Neural progenitor cell (in vitro differentiated cells): ENCODE measurements around the gene HS3ST5. TPM values are rescaled to one million over a fixed set of nuclear protein-coding genes. Genes with fewer than 3 reads are reported as not detected.

Source experiments
- DNase-seq: peaks from one replicate; pipeline ENCODE4 v3.0.0-alpha.2; 2016; ENCODE audit warnings: low spot score
- H2AFZ ChIP-seq: fragments of 200-600 bp; sonication (generic); replicated peaks from 2 replicates; pipeline ENCODE4 v1.6.1; 2016; ENCODE audit warnings: antibody characterized with exemption
- H3F3A ChIP-seq: fragments of 200-600 bp; sonication (generic); 2 replicates; pipeline ENCODE4 v1.6.1; 2016; ENCODE audit warnings: antibody characterized with exemption, low read depth
- H3K27ac ChIP-seq: fragments of 200-600 bp; sonication (generic); 2 replicates; pipeline ENCODE4 v1.5.1; 2016; ENCODE audit warnings: mild to moderate bottlenecking
- H3K27me3 ChIP-seq: fragments of 200-600 bp; sonication (generic); 2 replicates; pipeline ENCODE4 v1.6.1; 2016; ENCODE audit warnings: mild to moderate bottlenecking, moderate library complexity
- H3K36me3 ChIP-seq: fragments of 200-600 bp; sonication (generic); 2 replicates; pipeline ENCODE4 v1.5.1; 2016
- H3K4me1 ChIP-seq: fragments of 200-600 bp; sonication (generic); 2 replicates; pipeline ENCODE4 v1.6.1; 2016; ENCODE audit warnings: mixed run types
- H3K4me2 ChIP-seq: fragments of 200-600 bp; sonication (generic); 2 replicates; pipeline ENCODE4 v1.6.1; 2016
- H3K4me3 ChIP-seq: fragments of 200-600 bp; sonication (generic); 2 replicates; pipeline ENCODE4 v1.5.1; 2016
- H3K79me2 ChIP-seq: fragments of 200-600 bp; sonication (generic); 2 replicates; pipeline ENCODE4 v1.6.1; 2016; ENCODE audit warnings: low read depth
- H3K9ac ChIP-seq: fragments of 200-600 bp; sonication (generic); 2 replicates; pipeline ENCODE4 v1.6.1; 2016
- H3K9me3 ChIP-seq: fragments of 200-600 bp; sonication (generic); 2 replicates; pipeline ENCODE4 v1.5.1; 2016; ENCODE audit warnings: low read depth
- H4K20me1 ChIP-seq: fragments of 200-600 bp; sonication (generic); 2 replicates; pipeline ENCODE4 v1.6.1; 2016; ENCODE audit warnings: low read depth
- H3K27ac Mint-ChIP-seq: 3 replicates; pipeline ENCODE4 v1.8.0; 2021; ENCODE audit warnings: mixed read lengths
- H3K27me3 Mint-ChIP-seq: 2 replicates; pipeline ENCODE4 v1.8.0; 2022; ENCODE audit warnings: low read depth, mild to moderate bottlenecking, inconsistent platforms, moderate library complexity, mixed read lengths; ENCODE audit not compliant: insufficient read depth
- H3K36me3 Mint-ChIP-seq: 3 replicates; pipeline ENCODE4 v1.8.0; 2021; ENCODE audit warnings: mixed read lengths
- H3K4me1 Mint-ChIP-seq: 3 replicates; pipeline ENCODE4 v1.8.0; 2021; ENCODE audit warnings: mixed read lengths
- H3K4me3 Mint-ChIP-seq: 3 replicates; pipeline ENCODE4 v1.8.0; 2021; ENCODE audit warnings: mild to moderate bottlenecking, moderate library complexity, mixed read lengths
- H3K9me3 Mint-ChIP-seq: 3 replicates; pipeline ENCODE4 v1.8.0; 2020; ENCODE audit warnings: mixed read lengths
- EZH2 ChIP-seq: fragments of 200-600 bp; sonication (generic); IDR thresholded peaks from 2 replicates; pipeline ENCODE4 v1.6.1; 2017; ENCODE audit warnings: antibody characterized with exemption, mild to moderate bottlenecking, moderate library complexity
- EZH2phosphoT487 ChIP-seq: fragments of 200-600 bp; sonication (generic); IDR thresholded peaks from 2 replicates; pipeline ENCODE4 v1.6.1; 2017; ENCODE audit warnings: antibody characterized with exemption
- total RNA-seq: library from RNA; depleted of rRNA; stranded (reverse); fragments of >200 nt; gene quantifications from 2 replicates; pipeline ENCODE4 v1.2.3, GENCODE V29; 2015; ENCODE audit warnings: low replicate concordance
- TF ChIP-seq, protein P1 (sequence below): fragments of 200-600 bp; sonication (generic); IDR thresholded peaks from 2 replicates; pipeline ENCODE4 v1.5.1; 2017; ENCODE audit warnings: antibody characterized with exemption, mild to moderate bottlenecking

HS3ST5 gene
- total RNA-seq, 1 donor from 2014 or later, result 0.34 TPM

DNA sequence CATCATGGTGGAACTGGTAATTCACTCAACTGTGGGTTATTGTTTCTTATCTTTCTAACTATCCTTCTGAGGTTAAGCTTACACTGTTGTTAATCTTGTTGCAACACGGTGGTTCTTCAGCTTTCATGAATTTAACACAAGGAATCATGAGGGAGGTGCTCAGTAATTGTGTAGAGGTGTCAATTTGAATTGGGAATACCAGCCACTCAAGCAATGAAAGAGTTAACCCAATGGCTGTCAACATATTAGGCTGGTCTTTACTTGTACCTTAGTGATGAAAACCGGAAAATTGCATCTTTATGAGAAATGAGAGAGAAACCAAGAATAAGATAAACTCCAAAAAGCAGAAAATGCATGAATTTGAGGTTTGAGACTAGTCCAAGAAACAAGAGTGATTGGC, 95.7 kb downstream of the HS3ST5 start:
- no peak for DNase-seq
- no peak overlapping the region for H3K4me3 ChIP-seq
- no peak overlapping the region for H3K4me3 Mint-ChIP-seq
- H3K27me3 Mint-ChIP-seq, result no peaks in the 10 kb centered on the region
- H3K27ac ChIP-seq, result no peak overlapping the region
- H3K36me3 ChIP-seq, result no peaks in the 10 kb centered on the region
- no peak for TF ChIP-seq EZH2phosphoT487
- TF ChIP-seq, protein P1, sequence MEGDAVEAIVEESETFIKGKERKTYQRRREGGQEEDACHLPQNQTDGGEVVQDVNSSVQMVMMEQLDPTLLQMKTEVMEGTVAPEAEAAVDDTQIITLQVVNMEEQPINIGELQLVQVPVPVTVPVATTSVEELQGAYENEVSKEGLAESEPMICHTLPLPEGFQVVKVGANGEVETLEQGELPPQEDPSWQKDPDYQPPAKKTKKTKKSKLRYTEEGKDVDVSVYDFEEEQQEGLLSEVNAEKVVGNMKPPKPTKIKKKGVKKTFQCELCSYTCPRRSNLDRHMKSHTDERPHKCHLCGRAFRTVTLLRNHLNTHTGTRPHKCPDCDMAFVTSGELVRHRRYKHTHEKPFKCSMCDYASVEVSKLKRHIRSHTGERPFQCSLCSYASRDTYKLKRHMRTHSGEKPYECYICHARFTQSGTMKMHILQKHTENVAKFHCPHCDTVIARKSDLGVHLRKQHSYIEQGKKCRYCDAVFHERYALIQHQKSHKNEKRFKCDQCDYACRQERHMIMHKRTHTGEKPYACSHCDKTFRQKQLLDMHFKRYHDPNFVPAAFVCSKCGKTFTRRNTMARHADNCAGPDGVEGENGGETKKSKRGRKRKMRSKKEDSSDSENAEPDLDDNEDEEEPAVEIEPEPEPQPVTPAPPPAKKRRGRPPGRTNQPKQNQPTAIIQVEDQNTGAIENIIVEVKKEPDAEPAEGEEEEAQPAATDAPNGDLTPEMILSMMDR, result no peak
- no peak for TF ChIP-seq EZH2
- H3K9me3 Mint-ChIP-seq, result no peaks in the 10 kb centered on the region
- H3K9me3 ChIP-seq, result no peaks in the 10 kb centered on the region
- H3K27ac Mint-ChIP-seq, result no peak overlapping the region
- no peaks in the 10 kb centered on the region for H4K20me1 ChIP-seq
- no peak overlapping the region for H3K4me2 ChIP-seq
- H3K36me3 Mint-ChIP-seq, result no peaks in the 10 kb centered on the region
- H3K4me1 Mint-ChIP-seq, result no peaks in the 10 kb centered on the region
- no peaks in the 10 kb centered on the region for H3F3A ChIP-seq
- no peaks in the 10 kb centered on the region for H3K4me1 ChIP-seq
- H3K27me3 ChIP-seq, result no peaks in the 10 kb centered on the region
- no peak overlapping the region for H3K9ac ChIP-seq
- no peaks in the 10 kb centered on the region for H3K79me2 ChIP-seq
- no peak overlapping the region for H2AFZ ChIP-seq

DNA sequence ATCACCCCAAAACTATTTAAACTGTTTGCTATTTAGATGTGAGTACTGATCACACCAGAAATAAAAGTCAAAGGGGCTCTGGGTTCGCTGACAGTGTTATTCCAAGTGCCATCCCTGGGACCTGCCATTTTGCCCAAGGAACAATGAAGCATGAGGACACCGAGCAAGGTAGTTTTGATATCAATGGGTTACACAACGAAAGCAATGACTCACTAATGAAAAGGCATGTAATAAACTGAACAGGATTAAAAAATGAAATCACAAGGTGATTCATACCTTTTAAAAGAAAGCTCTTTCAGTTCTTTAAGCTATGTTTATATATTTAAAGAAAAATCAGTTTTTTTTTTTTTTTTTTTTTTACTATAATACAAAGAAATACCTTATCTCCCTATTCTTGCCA, 102.0 kb downstream of the HS3ST5 start:
- Histone ChIP-seq H3K4me2 (no peak overlapping the region), H3K27me3 (no peaks in the 10 kb centered on the region), H3K36me3 (no peaks in the 10 kb centered on the region), H3F3A (no peaks in the 10 kb centered on the region), H4K20me1 (no peaks in the 10 kb centered on the region), H3K27ac (no peak overlapping the region), H3K79me2 (no peaks in the 10 kb centered on the region), H3K4me3 (no peak overlapping the region), H3K9ac (no peak overlapping the region), H3K9me3 (no peaks in the 10 kb centered on the region), H3K4me1 (no peaks in the 10 kb centered on the region), H2AFZ (no peak overlapping the region)
- H3K27me3 Mint-ChIP-seq, result no peaks in the 10 kb centered on the region
- TF ChIP-seq EZH2phosphoT487 (no peak), EZH2 (no peak)
- TF ChIP-seq, protein P1, result no peak
- H3K9me3 Mint-ChIP-seq, result no peaks in the 10 kb centered on the region
- no peak overlapping the region for H3K27ac Mint-ChIP-seq
- H3K4me3 Mint-ChIP-seq, result no peak overlapping the region
- no peak for DNase-seq
- H3K36me3 Mint-ChIP-seq, result no peaks in the 10 kb centered on the region
- no peaks in the 10 kb centered on the region for H3K4me1 Mint-ChIP-seq

DNA sequence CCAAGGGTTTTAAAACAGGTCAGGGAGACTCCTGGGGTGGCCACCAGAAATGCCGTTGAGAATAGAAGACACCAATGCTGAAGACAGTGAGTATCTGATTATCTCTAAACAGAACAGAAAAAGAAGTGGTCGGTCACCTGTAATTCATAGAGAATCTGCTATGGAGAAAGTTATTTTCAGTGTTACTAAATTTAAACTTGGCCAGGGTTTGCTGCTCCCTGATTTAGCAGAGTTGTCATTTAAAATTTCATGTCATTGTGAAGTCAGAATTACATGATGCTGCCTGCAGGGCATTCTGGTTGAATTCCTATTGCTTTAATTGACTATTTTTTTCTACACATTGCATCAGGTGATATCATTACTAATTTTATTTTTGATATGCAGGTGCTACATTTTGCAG, 114.1 kb downstream of the HS3ST5 start:
- Histone ChIP-seq H3K27ac (no peak overlapping the region), H3K9ac (no peak overlapping the region), H4K20me1 (no peaks in the 10 kb centered on the region), H3K36me3 (no peaks in the 10 kb centered on the region), H2AFZ (no peak overlapping the region), H3K4me2 (no peak overlapping the region), H3K4me3 (no peak overlapping the region), H3K27me3 (no peaks in the 10 kb centered on the region), H3F3A (no peaks in the 10 kb centered on the region), H3K79me2 (no peaks in the 10 kb centered on the region), H3K9me3 (no peaks in the 10 kb centered on the region), H3K4me1 (no peaks in the 10 kb centered on the region)
- no peak for DNase-seq
- H3K9me3 Mint-ChIP-seq, result peaks cover 6% of the 10 kb centered on the region
- no peak overlapping the region for H3K4me3 Mint-ChIP-seq
- TF ChIP-seq EZH2 (no peak), EZH2phosphoT487 (no peak)
- TF ChIP-seq, protein P1, result no peak
- no peaks in the 10 kb centered on the region for H3K36me3 Mint-ChIP-seq
- H3K27ac Mint-ChIP-seq, result no peak overlapping the region
- H3K4me1 Mint-ChIP-seq, result peaks cover 10% of the 10 kb centered on the region
- no peaks in the 10 kb centered on the region for H3K27me3 Mint-ChIP-seq
